ENCODE measurements around the gene TAF8. TPM values are rescaled to one million over a fixed set of nuclear protein-coding genes. Genes with fewer than 3 reads are reported as not detected.
A peak's percentile ranks its signal among the peaks of the same experiment; 100 is the strongest.

Gene TAF8
- polyA plus RNA-seq, 3 donors: 18.6 to 28.1 (median 26.3) TPM

DNA sequence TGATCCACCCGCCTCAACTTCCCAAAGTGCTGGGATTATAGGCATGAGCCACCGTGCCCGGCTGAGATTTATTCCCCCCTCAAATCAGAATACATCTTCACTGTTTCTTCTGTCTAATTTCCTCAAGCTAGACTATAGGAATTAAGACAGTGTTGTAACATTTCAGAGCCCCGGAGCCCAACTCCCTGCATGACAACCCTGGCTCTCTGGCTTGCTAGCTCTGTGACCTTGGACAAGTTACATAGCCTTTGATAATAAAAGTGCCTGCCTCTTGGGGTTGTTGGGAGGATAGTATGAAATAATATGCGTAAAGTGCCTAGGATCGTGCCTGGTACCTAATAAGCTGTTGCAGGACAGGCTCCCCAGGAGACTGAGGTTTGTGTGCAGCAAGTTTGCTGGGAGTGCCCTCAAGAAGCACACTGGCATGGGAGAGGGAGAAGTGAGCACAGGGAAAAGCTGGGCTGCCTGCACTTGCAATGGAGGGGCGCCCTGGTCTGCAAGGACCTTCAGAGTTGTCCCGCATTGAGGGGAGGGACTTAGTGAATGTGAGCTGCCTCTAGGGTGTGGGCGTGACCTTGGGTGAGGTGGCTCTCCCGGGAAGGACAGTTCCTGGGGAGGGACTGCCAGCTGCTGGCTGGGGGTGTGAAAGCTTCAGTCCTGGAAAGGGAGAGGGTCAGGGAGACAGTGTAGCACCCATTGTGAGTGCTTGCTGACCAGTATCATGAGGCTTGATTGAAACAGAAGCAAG lies 43.4 kb downstream of the TAF8 start:
- no peak for DNase-seq

- DNase-seq: no peak
Observed at GRCh38 chr6:42095094-42095493, 44.8 kb downstream of the TAF8 start.

- no peak for DNase-seq
Observed at GRCh38 chr6:42095776-42096541, 45.6 kb downstream of the TAF8 start.

- DNase-seq: no peak
Observed at GRCh38 chr6:42099340-42100028, 49.2 kb downstream of the TAF8 start.

GRCh38 chr6:42100029-42100901 lies 49.9 kb downstream of the TAF8 start:
- DNase-seq: no peak

- no peak for DNase-seq
Observed at GRCh38 chr6:42101186-42101657, 50.9 kb downstream of the TAF8 start.

- DNase-seq: no peak
Observed at GRCh38 chr6:42103216-42103615, 52.9 kb downstream of the TAF8 start.

DNA sequence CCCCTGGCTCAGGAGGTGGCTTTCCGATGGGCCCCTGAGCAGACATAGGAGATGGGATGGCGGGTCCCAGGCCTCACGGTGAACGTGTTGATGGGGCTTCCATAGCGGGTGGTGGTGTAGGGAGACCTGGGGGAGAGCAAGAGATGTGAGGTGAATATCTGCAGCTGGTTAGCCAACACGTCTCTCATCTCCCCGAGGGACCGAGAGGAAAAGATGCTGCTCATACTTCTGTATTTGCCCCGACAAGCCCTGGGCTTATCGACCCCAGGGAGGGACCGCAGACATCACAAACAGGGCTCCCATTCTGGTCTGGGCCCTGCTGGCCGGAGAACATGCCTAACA lies 53.4 kb downstream of the TAF8 start:
- no peak for DNase-seq

- DNase-seq: peak; percentile 60
Observed at GRCh38 chr6:42104095-42104803, 53.9 kb downstream of the TAF8 start.

DNA sequence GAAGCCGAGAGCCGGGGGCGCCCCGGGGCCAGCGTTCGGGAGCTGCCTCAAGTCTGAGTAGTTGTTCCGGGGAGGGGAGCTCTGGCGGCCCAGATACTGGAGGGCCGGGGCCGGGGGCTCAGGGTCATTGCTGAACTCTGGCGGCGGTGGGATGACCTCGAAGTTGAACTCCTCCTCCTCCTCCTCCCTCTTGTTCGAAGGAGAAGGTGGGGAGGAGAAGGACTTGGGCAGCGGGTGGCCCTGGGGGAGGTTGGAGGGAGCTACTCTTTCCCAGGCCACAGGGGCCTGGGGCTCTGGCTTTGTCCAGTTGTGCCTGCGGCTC lies 54.4 kb downstream of the TAF8 start:
- DNase-seq: no peak

GRCh38 chr6:42105156-42105648 lies 54.9 kb downstream of the TAF8 start:
- no peak for DNase-seq

- DNase-seq: no peak
Observed at GRCh38 chr6:42105709-42106108, 55.4 kb downstream of the TAF8 start.

DNA sequence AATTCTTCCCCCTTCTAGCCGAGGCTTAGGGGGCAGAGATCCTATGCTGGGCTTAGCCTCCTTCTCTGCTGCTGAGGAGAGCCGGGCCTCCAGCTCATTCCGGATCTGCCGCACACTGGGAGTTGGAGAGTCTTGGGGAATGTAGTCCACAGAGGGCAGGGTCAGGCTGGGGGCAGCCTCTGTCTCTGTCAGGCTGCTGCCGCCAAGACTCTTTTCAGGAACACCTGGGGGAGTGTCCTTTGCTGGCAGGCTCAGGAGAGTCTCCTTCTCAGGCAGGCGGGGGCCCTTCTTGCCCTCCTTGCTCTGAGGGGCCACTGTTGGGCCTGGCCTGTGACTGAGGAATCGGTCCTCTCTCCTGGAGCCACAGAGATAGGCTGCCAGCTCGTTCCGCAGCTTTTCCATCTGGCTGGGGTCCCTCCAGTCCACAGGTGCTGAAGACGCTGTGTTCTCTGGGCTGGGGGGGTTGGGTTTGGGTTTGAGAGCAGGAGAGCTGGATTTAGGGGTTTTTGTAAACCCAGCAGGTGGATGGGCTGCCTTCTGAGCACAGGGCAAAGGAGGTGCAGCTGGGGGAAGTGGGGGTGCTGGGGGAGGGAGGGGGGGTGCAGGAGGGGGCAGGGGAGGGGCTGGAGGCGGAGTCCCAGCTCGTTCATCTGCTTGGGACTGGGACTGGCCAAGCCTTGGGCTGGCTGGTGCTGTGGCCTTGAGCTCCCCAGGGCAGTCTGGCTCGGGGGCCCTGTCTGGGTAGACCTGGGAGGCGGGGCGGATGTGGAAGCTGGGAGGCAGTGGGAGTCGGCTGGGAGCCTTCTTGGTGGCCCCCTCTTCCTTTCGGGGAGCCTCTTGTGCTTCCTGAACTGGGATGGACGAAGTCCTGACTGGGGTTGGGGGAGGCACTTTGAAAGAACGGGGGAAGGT lies 56.0 kb downstream of the TAF8 start:
- DNase-seq: peak; percentile 44

- DNase-seq: no peak
Observed at GRCh38 chr6:42108071-42108470, 57.7 kb downstream of the TAF8 start.

DNA sequence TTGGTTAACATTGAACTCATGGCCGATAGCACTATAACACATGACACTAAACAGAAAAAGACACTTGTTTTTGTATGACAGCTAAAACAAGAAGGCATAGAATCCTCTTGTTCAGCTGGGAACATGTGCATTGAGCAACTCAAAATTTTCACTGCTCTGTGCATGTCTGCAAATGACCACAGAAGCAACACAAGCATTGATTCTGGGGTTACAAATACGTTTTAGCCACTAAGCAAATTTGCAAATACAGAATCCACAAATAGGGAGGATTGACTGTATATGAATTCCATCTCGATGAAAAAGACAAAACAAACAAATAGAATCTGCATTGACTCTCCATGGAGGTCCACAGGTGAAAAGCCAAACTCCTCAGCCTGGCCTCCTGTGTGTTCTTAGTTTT lies 60.4 kb downstream of the TAF8 start:
- no peak for DNase-seq

- no peak for DNase-seq
Observed at GRCh38 chr6:42112351-42112750, 62.0 kb downstream of the TAF8 start.

GRCh38 chr6:42113936-42114636 lies 63.8 kb downstream of the TAF8 start:
- DNase-seq: peak; percentile 56

- no peak for DNase-seq
Observed at GRCh38 chr6:42117843-42118161, 67.5 kb downstream of the TAF8 start.

All from renal pelvis (tissue), 4 donors.